ENCODE results near the gene NOS1. TPM values are rescaled to one million over a fixed set of nuclear protein-coding genes. Genes with fewer than 3 reads are reported as not detected.

The NOS1 gene
- total RNA-seq, 1 experiment from 2014 or later: 2.3 TPM

GRCh38 chr12:117363056-117363662 lies 1.7 kb upstream of the NOS1 start:
- Histone ChIP-seq H3K18ac (ENCODE audit: insufficient read length, low read depth, low read length) (no peak overlapping the region), H4K91ac (ENCODE audit: insufficient read length, low read depth, low read length) (no peak overlapping the region), H3K4me2 (ENCODE audit: insufficient read depth, insufficient read length, low read length) (no peak overlapping the region), H3K9me3 (ENCODE audit: control insufficient read depth, low read depth, low read length) (no peaks in the 10 kb centered on the region), H3K4me1 (ENCODE audit: insufficient read depth, low read length) (no peaks in the 10 kb centered on the region), H3K79me1 (ENCODE audit: insufficient read depth, low read depth, low read length, poor library complexity, severe bottlenecking) (no peaks in the 10 kb centered on the region), H3K79me2 (ENCODE audit: insufficient read depth, low read length) (no peaks in the 10 kb centered on the region), H3K27ac (ENCODE audit: insufficient read length, low read depth, low read length) (no peak overlapping the region), H3K23me2 (ENCODE audit: insufficient read length, low read depth, low read length, poor library complexity, severe bottlenecking) (peaks cover 6% of the 10 kb centered on the region), H4K5ac (ENCODE audit: insufficient read length, low read depth, low read length) (no peak overlapping the region), H2BK20ac (ENCODE audit: low read depth, low read length, poor library complexity, severe bottlenecking) (no peak overlapping the region), H2BK5ac (ENCODE audit: insufficient read length, low read length) (no peak overlapping the region), H3K27me3 (ENCODE audit: insufficient read depth, low read length) (peaks cover 30% of the 10 kb centered on the region; the same call in 1 of the 2 replicates), H3K56ac (ENCODE audit: insufficient read length, low read depth, low read length) (no peak overlapping the region), H2AFZ (ENCODE audit: low read length) (no peak overlapping the region), H2BK12ac (ENCODE audit: insufficient read length, low read depth, low read length) (no peak overlapping the region), H3K4ac (ENCODE audit: low read depth, low read length) (no peak overlapping the region), H4K20me1 (ENCODE audit: control insufficient read depth, insufficient read depth, insufficient read length) (no peaks in the 10 kb centered on the region), H4K8ac (replicated peaks; ENCODE audit: insufficient read length, low read depth, low read length) (no peak overlapping the region), H2AK5ac (ENCODE audit: insufficient read length, low read length) (no peak overlapping the region), H2BK120ac (ENCODE audit: low read depth, low read length, poor library complexity, severe bottlenecking) (no peak overlapping the region), H3K9ac (ENCODE audit: extremely low read depth, insufficient read length, low read length) (no peak overlapping the region), H3K14ac (ENCODE audit: insufficient read depth, low read length) (no peak overlapping the region), H3T11ph (ENCODE audit: low read length) (no peak overlapping the region), H2BK15ac (ENCODE audit: low read depth, low read length) (no peak overlapping the region), H3K23ac (ENCODE audit: insufficient read length, low read depth, low read length) (no peak overlapping the region)
- Mint-ChIP-seq H3K27me3 (ENCODE audit: low read depth) (peaks cover 82% of the 10 kb centered on the region), H3K36me3 (ENCODE audit: insufficient read depth in 1 of 3, low read depth in 3 of 3) (no peaks in the 10 kb centered on the region; a peak in 1 of 7 replicates), H3K9me3 (no peaks in the 10 kb centered on the region; a peak in 2 of 5 replicates), H3K4me3 (no peak overlapping the region), H3K27ac (no peak overlapping the region), H3K4me1 (peaks cover 5 to 22% of the 10 kb centered on the region in 2 experiments)
- no peak for TF ChIP-seq CTCF (conservative IDR thresholded peaks at IDR 0.05)
- no CpG with 5 or more reads among the region's 10 CpGs for WGBS (ENCODE audit: extremely low coverage, insufficient read length, low lambda C conversion rate)
- no peak for DNase-seq
